Amniotic epithelial cell (primary cell): ENCODE measurements around the gene CHMP2A.
"Not testable (repeated sequence)": the region's sequence is repeated elsewhere in the genome, so short reads cannot be mapped to it uniquely, and the experiment has no call there.

ENCODE experiments used
- DNase-seq: peaks from one replicate; pipeline ENCODE4 v3.0.0-alpha.2; 2010; ENCODE audit warnings: low read depth

The CHMP2A gene

DNA sequence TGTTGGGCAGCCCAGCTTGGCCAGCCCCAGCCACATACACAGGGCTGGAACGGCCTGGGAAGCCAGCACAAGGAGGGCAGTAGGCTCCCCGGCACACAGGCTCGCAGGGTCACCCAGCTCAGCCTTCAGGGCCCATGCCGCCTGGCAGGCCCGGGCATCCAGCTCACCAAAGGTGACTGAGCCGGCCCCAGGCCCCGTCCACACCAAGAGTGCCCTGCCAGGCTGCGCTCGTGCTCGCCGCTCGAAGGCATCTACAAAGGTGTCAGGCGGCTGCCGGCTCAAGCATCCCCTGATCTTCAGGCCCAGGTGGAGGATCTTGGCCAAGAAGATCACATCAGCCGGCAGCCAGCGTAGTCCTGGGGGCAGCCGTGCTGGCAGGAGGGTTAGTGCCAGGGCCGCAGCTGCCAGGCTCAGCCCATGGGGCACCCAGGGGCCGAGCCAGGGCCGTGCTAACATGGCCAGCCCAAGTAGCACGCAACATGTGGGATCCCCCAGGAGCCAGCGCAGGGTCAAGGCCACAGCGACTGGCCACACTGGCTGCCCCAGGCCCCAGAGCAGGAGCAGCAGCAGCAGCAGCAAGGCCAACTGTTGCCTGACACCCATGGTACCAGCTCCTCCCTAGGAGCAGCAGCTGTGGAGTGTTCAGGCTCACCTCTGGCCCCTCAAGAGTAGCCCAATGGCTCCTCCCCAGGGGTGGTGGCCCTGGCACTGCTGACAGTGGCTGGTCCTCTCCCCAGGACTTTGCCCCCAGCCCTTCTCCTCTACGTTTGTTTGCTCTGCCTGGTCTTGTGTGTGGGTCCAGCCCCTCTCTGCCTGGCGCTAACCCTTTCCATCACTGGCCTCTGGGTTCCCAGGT lies 43.3 kb downstream of the CHMP2A start, which contains the start of gene SLC27A5:
SLC27A5 (minus strand) TSS at position 640 of the 856 bp plus-strand sequence; CDS start at position 603, 37 bp downstream.
- DNase-seq, result no peak

DNA sequence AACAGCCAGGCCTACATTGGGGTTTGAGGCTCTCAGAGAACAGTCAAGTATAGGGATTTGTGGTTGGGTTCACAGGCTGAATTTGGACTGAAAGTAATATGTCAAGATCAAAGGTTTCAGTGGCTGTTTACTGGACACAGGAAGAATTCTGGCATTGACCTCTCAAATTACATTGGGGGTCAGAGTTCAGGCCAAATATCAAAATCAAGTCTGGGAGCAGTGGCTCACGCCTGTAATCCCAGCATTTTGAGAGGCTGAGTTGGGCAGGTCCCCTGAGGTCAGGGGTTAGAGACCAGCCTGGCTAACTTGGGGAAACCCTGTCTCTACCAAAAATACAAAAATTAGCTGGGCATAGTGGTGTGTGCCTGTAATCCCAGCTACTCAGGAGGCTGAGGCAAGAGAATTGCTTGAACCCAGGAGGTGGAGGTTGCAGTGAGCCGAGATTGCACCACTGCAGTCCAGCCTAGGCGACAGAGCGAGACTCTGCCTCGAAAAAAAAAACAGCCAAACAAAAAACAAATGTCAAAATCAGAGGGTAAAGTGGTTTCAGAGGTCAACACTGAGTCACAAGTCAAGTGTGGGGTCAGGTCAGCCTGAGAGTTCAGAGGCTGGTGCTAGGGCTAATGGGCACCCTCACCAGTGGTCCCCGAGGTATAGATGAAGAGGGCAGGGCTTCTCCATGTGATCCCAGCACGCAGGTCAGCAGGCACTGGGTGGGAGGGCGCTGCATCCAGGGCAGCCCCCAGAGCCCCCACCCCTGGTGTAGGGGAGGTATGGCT lies 44.6 kb downstream of the CHMP2A start:
- no peak for DNase-seq

DNA sequence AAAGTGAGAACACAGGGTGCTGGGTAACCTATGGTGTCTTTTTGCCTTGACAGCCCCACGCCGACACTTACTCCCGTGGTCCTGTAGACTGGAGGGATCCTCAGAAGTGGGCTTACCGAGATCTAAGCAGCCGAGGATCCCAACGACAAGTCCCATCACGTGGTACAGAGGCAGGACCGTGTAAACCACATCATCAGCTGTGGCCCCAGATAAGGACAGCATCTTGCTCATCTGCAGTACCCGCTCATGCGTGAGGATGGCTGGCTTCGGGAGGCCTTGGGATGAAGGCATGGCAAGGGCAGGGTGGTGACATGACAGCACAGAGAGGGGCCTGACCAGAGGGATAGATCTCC lies 45.2 kb downstream of the CHMP2A start:
- DNase-seq, result no peak

DNA sequence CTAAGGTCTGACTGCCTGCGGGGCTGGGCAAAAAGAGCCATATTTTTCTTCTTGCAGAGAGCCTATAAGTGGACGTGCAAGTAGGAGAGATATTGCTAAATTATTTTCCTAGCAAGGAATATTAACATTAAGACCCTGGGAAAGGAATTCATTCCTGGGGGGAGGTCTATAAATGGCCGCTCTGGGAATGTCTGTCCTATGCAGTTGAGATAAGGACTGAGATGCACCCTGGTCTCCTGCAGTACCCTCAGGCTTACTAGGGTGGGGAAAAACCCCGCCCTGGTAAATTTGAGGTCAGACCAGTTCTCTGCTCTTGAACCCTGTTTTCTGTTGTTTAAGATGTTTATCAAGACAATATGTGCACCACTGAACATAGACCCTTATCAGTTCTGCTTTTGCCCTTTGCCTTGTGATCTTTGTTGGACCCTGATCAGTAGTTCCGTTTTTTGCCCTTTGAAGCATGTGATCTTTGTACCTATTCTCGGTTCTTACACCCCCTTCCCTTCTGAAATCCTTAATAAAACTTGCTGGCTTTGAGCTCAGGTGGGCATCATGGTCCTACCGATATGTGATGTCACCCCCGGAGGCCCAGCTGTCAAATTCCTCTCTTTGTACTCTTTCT lies 47.2 kb downstream of the CHMP2A start:
- DNase-seq, result not testable (repeated sequence)
